HK-2 (cell line): ENCODE measurements around the gene SSBP3.
"Not testable (repeated sequence)": the region's sequence is repeated elsewhere in the genome, so short reads cannot be mapped to it uniquely, and the experiment has no call there.

Experiments used
- DNase-seq: peaks from one replicate; pipeline ENCODE4 v3.0.0-alpha.2; 2018; ENCODE audit not compliant: unreplicated experiment

Gene SSBP3

DNA sequence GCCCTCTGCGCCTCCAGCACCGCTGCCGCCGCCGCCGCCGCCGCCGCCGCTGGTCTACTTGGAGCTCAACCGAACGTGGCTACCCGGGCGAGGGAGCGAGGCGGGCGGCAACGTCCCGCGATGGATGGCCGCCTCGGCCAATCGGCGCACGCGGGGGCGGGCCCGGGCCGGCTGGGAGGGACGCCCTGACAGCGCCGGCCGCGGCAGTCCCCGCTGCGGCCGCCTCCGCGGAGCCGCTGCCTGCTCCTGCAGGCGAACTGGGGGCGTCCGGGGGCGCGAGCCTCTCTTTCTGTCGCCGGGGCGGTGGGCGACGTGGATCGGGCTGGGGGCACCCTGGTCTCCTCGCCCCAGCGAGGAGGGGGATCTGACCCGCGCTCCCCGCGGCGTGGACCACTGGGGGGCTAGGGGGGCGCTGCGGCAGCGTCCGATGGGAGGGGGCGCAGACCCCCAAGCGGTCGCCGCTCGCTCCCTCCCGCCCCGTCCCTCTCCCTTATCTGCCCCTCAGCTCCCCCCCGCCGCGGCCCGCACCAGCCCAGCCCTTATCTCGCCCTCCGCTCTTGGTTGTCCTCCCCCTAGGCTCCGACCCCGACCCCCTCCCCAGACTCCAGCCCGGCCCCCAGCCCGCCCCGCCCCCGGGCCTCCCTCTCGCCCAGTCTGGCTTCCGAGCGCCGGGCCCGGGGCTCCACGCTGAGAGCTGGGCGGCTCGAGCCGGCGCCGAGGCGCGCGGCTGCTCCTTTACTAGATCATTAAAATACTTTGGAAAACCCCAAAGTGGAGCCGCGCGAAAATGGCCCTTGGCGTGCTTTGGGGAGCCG lies at the start of gene SSBP3:
Gene SSBP3 (minus strand): TSS at position 56 of the 815 bp plus-strand sequence.
- DNase-seq, result peak; percentile 94

DNA sequence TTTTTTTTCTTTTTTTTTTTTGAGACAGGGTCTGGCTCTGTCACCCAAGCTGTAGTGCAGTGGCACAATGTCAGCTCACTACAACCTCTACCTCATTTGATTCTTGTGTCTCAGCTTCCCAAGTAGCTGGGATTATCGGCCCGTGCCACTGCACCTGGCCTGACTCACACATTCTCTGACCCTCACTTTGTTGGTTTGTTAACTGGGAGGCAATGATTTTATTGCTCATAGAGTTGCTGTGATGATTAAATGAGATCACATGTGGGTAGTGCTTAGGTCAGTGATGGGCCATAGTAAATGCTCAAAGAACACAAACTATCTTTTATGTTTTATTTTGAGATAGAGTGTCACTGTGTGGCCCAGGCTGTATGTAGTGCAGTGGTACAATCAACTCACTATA lies 47.3 kb upstream of the SSBP3 start:
- DNase-seq, result no peak

DNA sequence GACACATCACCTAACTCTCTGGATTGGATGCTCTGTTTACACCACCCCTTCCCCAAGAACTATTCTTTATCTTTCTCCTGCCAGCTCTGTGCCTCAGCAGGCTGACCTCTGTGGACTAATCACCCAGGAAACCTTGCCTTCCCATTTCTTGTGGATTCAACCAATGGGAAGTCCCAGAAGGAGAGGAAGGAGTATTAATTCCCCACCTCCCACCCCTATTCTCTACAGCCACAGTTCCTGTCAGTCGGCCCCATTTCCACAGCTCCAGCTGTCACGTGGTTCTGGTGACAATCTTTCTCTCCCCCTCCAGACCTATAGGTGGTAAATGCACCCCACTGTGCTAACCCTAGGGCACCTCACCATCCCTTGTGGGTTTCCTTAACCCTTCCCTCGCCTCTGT lies 46.8 kb upstream of the SSBP3 start:
- DNase-seq, result no peak

DNA sequence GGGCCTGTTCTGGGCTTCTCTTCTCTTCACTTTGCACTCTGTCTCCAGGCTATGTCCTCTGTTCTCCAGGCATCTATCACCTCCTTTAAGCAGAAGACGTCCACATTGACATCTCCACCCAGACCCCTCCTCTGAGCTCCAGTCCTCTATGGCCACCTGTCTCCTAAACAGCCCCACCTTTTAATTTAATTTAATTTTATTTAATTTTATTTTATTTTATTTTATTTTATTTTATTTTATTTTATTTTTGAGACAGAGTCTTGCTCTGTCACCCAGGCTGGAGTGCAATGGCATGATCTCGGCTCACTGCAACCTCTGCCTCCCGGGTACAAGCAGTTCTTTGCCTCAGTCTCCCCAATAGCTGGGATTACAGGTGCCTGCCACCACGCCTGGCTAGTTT lies 43.2 kb upstream of the SSBP3 start:
- DNase-seq, result not testable (repeated sequence)

DNA sequence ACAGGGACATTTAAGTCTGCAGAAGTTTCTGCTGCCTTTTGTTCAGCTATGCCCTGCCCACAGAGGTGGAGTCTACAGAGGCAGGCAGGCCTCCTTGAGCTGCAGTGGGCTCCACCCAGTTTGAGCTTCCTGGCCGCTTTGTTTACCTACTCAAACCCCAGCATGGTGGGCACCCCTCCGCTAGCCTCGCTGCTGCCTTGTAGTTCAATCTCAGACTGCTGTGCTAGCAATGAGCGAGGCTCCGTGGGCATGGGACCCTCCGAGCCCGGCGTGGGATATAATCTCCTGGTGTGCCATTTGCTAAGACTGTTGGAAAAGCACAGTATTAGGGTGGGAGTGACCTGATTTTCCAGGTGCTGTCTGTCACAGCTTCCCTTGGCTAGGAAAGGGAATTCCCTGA lies 42.6 kb upstream of the SSBP3 start:
- not testable (repeated sequence) for DNase-seq

DNA sequence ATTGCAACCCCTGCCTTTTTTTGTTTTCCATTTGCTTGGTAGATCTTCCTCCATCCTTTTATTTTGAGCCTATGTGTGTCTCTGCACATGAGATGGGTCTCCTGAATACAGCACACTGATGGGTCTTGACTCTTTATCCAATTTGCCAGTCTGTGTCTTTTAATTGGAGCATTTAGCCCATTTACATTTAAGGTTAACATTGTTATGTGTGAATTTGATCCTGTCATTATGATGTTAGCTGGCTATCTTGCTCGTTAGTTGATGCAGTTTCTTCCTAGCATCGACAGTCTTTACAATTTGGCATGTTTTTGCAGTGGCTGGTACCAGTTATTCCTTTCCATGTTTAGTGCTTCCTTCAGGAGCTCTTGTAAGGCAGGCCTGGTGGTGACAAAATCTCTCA lies 40.9 kb upstream of the SSBP3 start:
- not testable (repeated sequence) for DNase-seq

DNA sequence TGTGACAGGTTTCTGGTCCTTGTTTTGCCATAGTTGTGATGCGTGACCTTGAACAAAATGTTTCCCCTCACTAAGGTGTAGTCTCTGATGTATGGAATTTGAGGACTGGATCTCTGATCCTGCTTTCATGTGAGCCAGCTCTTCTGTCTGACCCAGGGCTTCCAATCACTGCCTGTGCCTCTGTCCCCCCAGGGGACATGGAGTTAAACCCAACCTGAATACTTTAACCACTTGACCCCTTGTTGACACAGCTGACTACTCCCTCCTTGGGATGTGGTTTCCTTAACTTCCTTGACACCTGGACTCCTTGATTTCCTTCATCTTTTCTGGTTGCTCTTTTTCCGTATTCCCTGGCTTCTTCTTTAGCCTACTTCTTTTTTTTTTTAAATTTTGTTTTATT lies 36.0 kb upstream of the SSBP3 start:
- no peak for DNase-seq

DNA sequence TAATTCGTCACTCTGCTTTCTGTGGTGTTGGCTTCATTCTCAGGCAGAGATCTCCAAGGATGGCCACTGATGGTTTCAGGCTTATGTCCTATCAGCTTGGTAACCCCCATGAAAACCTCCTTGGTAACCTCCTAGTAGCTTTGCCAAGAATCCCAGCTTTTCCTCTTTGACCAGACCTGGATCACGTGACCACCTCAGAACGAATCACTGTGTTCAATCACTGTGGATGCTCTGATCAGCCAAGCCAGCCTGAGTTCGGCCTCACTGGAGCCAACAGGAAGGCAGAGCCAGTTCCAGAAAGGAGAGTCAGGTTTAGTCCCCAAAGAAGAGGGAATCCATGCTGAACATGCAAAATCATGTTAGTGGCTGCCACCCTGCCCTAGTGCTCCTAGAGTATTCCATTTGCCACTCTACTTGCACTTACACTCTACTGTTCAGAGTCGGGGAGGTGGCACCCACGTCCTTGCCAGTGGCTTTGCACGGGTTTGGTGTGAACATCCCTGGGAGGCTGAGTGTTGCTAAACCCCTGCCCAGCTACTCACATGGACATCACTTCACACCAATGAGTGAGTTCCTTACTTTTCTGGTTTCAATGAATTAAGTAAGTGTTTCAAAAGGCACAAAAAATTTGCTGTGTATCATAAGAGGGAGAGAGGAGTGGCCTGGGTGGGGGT lies 33.5 kb upstream of the SSBP3 start:
- DNase-seq, result no peak

DNA sequence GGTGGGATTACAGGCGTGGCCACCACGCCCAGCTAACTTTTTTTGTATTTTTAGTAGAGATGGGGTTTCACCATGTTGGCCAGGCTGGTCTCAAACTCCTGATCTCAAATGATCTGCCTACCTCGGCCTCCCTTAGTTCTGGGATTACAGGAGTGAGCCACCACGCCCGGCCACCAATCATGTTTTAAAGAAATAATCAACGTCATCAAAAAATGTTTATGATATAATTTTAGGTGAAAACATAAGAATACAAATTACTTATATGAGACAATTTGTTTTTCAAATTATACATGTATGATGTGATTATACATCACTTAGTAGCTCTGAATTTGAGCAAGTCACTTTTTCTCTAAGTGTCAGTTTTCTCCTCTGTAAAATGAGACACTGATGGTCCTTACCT lies 31.6 kb upstream of the SSBP3 start:
- no peak for DNase-seq

DNA sequence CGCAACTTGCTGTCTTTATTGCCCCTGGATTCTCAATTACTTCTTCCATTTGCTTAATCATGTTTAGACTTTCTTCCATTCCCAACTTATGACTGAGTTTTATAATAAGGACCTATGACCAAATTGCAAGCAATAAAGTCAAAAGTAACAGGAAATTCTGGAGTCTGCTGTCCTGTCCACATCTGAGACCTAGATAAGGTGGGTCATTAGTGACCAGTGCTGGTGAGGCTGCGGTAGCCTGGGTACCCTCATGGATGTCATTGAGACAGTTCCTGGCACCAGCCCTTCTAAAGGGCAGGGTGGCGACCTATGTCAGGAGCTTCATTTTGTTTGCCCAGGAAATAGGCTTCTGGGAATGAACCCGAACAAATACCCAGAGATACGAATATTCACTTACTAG lies 30.6 kb upstream of the SSBP3 start:
- DNase-seq, result no peak

DNA sequence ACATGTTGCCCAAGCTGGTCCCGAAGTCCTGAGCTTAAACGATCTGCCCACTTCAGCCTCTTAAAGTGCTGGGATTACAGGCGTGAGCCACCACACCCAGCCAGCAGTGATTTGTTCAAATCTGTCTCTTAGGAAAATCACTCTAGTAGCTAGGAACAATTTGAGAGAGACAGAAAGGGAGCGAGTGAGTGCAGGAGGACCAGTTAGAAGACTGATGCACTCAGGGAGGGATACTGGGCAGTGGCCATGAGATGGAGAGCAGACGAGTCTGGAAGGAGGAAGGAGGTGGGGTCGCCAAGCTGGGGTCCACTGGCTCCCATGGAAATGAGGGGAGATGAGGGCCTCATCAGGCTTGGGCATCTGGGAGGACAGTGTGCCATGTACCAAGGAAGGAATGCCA lies 23.6 kb upstream of the SSBP3 start:
- no peak for DNase-seq

DNA sequence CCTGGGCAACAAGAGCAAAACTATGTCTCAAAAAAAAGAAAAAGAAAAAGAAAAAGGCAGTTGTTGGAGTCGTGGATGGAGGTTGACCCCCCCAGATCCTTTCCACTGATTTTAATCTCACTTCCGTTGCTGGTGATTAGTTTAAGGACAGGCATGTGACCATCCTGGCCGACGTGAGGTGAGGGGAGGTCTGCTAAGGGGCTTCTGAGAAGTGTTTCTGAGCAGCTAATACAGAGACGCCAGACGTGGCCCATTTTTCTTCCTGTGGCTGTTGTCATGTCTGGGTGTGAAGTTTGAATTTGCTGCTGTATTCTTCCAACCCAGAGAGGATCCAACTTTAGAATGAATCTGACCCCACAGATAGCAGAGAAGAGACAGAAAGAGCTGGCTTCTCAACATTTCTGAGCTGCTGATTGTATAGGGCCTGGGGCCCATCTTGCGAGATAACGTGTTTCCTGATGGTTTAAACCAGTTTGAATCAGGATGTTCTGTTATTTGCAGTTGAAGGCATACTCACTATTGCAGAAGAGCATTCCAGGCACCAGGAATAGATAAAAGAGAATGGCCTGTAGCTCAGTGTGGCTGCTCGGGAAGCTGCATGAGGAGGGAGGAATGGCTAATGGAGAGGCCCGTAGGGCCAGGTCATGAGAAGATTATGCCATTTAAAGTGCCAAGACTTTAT lies 22.8 kb upstream of the SSBP3 start:
- DNase-seq, result no peak

DNA sequence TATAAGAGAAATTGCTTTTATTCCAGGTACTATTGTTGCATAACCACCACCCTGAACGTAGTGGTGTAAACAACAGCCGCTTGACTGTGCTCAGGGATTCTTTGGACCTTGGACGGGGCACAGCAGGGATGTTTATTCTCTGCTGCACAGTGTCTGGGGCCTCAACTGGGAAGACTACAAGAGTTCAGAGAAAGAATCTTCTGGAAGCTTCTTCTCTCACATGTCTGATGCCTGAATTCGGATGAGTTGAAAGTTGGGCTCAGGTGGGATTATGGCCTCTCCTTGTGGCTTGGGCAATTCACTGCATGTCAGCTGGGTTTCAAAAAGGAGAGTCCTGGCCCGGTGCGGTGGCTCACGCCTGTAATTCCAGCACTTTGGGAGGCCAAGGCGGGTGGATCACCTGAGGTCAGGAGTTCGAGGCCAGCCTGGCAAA lies 19.0 kb upstream of the SSBP3 start:
- no peak for DNase-seq

DNA sequence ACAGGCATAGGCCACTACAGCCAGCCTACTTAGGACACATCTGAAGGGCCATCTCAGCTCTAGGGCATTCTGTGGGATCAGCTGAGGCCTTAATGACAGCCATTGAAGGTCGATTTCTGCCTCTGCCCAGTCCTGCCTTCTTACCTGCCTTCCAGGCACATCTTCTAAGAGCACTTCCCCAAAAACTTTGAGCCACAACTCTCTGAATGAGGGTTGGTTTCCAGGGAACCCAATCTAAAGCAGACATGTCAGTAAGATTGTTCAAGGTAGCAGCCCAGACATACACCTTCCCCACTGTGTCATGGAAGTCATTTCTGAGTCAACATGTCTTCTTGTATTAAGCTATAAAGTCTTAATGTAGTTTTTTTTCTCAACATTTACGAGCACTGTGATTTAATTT lies 18.2 kb upstream of the SSBP3 start:
- DNase-seq, result no peak

DNA sequence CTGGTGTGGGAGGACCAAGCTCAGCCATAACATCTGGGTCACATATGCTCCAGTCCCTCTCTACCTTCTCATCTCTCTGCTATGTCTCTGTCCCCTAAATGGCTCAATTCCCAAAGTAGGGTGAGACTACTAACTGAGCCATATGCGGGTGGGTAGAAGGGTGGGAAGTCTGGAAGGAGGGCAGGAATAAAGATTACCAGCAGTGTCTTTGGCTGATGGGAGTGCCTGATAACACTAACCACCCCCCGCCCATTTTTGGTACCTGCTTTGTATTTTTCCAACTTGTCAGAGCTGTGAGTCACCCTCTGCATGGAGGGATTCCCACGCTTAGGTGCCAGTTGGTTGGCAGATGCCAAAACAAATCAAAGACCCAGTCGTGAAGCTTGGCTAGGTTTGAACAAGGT lies 14.9 kb upstream of the SSBP3 start:
- DNase-seq, result no peak

DNA sequence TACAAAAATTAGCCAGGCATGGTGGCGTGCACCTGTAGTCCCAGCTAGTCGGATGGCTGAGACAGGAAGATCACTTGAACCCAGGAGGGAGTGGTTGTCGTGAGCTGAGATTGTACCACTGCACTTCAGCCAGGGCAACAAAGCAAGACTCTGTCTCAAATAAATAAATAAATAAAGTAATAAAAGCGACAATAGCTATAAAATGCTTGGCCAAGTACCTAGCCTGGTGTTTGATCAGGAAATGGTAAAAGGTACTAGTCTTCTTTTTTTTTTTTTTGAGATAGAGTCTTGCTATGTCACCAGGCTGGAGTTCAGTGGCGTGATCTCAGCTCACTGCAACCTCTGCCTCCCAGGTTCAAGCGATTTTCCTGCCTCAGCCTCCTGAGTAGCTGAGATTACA lies 12.4 kb upstream of the SSBP3 start:
- DNase-seq, result not testable (repeated sequence)

DNA sequence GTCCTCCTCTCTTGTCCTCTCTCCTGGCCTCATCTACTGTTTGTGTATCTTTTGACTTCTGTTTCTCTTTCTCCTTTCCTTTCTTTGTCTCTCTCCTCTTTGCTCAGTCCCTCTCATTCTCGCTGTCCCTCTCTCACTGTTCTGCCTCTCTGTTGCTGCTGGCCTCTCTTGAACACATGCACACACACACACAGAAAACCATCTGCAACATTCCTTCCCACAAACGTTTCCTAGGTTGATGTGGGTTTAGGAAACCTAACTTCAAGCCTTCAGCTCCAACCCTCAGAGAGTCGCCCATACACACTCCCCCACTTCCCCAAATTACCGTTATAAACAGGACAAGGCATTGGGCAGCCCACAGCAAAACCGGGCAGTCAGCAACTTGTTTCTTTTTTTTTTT lies 10.9 kb upstream of the SSBP3 start:
- no peak for DNase-seq

DNA sequence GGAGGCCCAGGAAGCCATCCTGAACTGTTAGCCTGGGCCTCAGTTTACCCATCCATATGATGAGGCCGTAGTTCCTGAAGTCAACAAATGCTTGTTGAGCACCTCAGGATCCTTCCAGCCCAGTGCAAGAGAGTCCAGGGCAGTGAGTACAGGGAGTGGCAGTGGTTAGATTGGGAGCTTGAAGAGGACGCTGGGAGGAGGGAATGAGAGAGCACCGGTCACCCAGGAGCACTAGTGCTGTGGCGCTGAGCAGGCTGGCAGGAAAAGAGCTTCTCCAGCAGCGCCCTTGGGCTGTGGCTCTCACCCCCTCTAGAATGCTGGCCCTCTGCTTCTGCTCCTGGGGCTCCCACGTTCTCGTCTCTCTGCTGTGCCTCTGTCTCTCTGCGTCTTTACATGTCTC lies 10.2 kb upstream of the SSBP3 start:
- no peak for DNase-seq

DNA sequence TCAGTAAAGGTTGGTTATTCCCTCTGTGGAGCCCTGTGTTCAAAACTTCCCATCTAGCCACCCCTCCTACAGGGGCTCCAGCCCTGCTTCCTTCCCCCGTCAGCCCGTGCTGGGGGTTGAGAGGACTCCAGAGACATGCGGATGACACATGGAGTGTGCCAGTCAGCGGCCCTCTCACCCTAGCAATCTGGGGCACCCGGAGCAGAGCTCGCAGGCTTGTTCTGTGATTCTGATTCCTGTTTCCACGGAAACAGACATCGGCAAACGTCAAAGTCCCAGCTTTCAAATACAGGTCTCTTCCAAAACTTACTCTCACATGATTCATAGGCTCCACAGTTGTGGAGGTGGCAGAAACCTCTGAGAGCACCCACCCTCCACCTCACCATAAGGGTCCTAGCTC lies 9.8 kb upstream of the SSBP3 start:
- DNase-seq, result no peak

DNA sequence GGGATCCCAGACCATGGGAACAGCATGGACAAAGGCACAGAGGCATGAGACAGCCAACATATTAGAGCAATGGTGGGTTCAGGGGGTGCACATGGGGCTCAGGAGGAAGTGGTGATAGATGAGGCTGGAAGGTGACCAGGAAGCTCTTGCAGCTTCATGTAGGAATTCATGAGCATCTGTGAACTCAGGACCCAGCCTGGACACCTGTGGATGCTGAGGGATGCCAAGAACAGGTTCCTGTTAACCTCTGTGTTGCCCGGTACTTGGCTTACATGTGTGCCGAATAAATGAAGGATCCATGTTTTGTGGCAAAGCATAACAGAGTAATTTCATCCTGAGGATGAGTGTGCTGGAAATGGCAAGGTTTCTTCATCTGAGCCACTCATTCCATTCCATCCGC lies 9.3 kb upstream of the SSBP3 start:
- no peak for DNase-seq

DNA sequence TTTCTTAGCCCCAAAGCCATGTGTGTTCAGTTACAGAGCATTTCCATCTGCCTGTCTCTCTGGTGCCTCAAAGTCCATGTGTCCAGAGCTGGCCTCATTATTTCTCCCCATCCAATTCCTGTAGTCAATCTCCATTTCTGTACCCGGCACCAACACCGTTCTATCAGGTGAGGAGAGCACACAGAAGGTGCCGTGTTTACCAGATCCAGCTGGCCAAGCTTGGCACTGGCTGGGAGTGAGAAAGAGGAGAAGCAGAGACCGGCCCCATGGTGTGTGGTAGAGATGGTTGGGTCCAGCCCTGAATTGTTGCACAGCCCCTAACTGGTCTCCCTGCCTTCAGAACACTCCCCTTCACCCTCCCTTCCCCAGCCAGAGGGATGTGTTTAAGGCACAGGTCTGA lies 7.5 kb upstream of the SSBP3 start:
- no peak for DNase-seq

DNA sequence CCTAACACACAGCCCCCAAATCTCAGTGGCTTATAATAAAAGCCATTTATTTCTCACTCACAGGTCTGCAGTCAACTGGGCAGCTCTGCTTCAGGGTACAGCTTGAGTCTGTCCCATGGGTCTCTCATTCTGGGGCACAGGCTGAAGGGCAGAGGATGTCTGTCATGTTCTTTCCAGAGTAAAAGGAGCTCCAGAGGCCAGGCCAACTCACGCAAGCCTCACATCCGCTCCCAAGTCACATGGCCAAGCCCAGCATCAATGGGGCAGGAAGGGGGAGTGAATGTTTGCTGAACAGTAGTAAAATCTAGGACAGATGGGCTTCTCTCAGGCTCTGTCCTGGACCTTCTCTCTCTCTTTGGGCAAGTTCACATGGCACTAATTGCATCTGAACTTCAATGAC lies 7.1 kb upstream of the SSBP3 start:
- no peak for DNase-seq

DNA sequence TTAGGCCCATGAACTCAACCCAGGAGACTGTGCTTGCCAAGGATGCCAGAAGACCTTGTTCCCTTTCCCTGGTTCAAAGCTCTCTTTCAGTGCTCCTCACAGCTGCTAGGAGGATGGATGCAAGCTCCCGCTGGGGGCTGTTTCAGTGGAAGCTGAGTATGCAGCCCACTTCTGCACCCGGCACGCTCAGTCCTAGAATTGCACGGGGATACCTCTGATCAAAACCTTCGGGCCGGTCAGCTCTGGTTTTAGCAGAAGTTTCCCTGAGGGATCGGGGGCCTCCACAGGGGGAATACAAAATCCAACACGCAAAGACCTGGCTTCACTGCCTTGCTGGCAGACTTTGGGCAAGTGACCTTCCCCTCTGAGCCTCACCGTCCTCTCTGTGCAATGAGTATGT lies 4.2 kb upstream of the SSBP3 start:
- no peak for DNase-seq
